Tibial nerve (tissue), 4 donors: ENCODE measurements around the gene ZBTB20.

ENCODE experiments used
- EP300 ChIP-seq, 2 donors: sonication (generic); formaldehyde crosslinking; IDR thresholded peaks; one replicate each; pipeline ENCODE4 v1.6.1; 2017; ENCODE audit warnings: antibody characterized with exemption in 2 of 2, mild to moderate bottlenecking in 1 of 2
- POLR2A ChIP-seq, 2 donors: fragments of 450-650 bp; IDR thresholded peaks; one replicate each; pipeline ENCODE4 v1.6.1; 2017; ENCODE audit warnings: antibody characterized with exemption in 2 of 2, mild to moderate bottlenecking in 2 of 2, moderate library complexity in 2 of 2
- TF ChIP-seq, protein P1 (sequence below), 5 experiments: fragments of 200-600 bp in 3 of 5; fragments of 450-650 bp in 2 of 5; sonication (generic) in 3 of 5; IDR thresholded peaks; one replicate each; pipeline ENCODE4 v1.5.1; 2016 to 2019; ENCODE audit warnings: antibody characterized with exemption in 5 of 5, mild to moderate bottlenecking in 3 of 5, moderate library complexity in 2 of 5

DNA sequence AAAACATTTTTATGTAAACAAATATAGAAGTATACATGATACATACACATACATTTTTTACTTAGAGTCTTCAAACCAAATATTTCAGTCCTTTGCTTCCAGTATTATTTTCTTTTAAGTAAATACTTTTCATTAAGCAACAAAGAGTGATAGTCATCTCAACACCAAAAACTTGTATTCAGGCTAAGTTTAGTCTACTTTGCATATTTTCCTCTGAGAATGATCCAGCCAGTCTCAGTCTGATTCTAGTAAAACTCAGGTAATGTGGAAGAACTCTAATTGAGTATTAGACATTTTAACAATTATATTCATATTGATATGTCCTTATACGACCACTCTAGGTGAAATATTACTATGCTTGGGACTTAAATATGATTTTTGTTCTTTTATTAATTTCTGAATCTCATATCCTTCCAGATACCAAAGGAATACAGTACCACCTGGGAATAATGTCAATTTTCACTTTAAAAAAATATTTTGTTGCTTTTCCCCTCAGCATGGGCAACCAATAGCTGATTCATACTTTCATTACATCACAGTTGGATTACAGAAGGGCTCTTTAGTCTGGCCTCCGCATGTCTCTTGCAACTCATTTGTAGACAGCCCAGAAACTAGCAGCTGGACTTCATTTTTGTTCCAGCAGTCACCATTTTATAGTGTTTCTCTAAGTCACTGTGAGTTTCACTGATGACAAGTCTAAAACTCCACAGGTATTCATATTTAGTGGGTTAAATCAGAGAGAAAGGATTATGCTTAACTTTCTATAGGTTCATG, 390.4 kb downstream of the ZBTB20 start:
- TF ChIP-seq, protein P1, sequence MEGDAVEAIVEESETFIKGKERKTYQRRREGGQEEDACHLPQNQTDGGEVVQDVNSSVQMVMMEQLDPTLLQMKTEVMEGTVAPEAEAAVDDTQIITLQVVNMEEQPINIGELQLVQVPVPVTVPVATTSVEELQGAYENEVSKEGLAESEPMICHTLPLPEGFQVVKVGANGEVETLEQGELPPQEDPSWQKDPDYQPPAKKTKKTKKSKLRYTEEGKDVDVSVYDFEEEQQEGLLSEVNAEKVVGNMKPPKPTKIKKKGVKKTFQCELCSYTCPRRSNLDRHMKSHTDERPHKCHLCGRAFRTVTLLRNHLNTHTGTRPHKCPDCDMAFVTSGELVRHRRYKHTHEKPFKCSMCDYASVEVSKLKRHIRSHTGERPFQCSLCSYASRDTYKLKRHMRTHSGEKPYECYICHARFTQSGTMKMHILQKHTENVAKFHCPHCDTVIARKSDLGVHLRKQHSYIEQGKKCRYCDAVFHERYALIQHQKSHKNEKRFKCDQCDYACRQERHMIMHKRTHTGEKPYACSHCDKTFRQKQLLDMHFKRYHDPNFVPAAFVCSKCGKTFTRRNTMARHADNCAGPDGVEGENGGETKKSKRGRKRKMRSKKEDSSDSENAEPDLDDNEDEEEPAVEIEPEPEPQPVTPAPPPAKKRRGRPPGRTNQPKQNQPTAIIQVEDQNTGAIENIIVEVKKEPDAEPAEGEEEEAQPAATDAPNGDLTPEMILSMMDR (IDR thresholded peaks at IDR 0.05) = no peak
- TF ChIP-seq EP300 (IDR thresholded peaks at IDR 0.05) (peak in 1 of 2 donors; percentile 52), POLR2A (IDR thresholded peaks at IDR 0.05) (no peak)
